GM19397 (cell line): ENCODE measurements around the gene LY9.
"Not testable (repeated sequence)": the region's sequence is repeated elsewhere in the genome, so short reads cannot be mapped to it uniquely, and the experiment has no call there.

Experiments used
- ATAC-seq: cut with Tn5 transposase; IDR thresholded peaks from one replicate; pipeline ENCODE4 v1.9.1; 2021; ENCODE audit warnings: mild to moderate bottlenecking, moderate library complexity; ENCODE audit not compliant: unreplicated experiment

LY9 gene

DNA sequence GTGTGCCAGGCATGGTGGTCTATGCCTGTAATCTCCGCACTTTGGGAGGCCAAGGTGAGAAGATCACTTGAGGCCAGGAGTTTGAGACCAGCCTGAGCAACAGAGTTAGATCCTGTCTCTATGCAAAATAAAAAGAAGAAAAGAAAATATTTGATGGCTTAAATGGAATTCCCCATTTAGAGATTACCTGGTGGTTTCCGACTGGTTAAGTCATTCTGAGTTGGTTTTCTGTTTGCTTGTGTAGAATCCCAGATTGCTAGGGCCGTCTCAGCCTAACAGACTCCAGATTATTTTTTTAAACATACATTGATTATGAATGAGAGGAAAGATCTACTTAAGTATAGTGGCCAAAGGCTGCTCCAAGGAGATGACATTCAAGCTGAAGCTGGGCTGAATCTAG, 22.9 kb upstream of the LY9 start:
- no peak for ATAC-seq

DNA sequence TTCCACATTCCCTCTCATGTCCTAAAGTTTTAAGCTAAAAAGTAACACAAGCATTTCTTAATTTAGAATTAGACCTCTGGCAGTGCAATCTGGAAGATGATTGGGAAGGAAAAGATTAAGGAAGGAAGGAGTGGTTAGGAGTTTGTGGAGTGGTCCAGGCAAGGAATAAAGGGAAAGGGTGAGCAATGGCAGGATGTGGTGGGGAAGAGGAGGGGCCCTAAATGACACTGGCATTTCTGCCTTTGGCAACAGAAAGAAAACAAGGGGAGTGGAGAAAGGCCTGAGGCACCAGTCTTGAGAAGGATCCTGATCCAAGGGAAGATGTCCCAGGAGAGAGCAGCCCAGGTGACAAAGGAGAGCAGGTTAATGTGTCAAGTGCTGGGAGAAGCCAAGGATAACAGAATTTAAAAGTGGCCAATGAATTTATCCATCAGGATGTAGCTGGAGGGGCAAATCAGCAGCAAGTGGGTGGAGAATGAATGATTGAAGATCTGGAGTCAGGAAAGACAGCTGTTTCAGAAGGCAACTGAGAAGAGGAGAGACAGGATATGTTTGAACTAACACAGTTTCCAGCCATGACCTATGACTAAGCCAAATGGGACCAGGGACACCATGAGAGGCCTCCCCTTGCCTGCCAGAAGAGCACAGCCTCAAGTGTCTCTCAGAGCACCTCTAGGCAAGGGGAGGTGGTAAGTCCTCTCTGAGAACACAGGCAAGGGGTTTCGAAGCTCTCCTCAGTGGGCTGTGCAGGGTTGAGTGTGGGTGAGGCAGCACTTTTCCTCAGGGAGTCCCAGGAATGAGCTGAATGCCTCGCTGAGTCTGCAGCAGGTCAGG, 20.9 kb upstream of the LY9 start:
- no peak for ATAC-seq

DNA sequence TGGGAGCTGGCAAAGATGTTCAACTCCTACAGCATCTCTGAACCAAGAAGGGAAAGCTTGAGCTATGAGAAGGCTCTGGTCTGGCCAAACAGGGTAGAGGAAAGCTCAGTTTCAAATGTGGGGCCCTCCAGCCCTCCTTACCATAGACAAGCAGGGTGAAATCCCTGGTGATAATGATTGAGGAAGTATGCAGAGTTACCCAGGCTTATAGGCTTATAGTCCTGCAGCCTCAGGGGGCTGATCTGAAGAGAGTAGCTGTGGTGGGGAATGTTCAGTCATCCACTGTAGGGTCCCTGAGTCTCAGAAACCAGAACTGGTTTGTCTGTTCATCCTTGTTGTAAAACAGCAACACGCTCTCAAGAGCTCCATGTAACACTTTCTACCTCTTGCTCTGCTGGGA, 19.8 kb upstream of the LY9 start:
- no peak for ATAC-seq

DNA sequence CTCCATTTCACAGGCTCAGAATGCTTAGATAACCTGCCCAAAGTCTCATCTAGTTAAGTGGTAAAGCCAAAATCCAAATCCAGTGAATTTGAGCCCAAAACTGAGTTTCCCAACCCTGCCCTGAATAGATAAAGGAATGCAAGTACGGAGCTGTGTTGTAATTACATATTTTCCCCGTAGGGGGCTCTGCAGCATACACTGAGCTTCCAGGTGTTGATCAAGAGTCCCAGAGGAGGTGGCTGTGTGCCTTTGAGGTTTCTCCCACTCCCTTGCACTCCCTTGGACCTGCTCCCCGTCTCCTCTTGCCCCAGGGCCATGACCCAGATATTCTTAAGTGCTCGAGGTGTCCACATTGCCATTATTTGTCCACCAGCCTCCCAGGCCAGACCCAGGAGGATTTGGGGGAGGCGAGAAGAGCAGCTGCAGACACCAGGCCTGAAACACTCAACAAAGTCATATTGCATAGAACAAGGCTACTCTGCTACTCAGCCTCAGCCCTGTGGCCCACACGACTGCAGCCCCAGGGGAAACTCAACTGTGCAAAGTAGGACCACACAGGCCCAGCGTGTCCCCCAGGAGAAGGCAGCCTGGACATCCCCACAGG, 18.4 kb upstream of the LY9 start:
- ATAC-seq: no peak

DNA sequence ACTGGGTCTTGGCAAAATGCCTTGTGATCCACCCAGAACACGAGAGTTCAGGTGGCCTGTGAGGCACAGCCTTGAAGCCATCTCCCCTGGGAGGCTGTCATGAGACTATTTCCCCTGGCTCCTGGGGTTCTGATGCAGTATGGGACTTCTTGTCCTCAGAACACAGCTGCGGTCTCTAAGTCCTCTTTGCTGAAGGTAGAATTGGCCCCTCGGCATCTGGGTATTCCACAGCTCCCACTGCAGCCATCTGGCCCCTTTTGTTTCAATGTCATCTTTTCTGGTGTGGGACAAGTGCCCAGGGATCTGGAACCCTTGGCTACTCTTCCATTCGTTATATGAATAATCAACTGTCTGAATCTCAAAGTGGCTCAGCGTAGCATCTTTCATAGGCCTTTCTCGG, 17.0 kb upstream of the LY9 start:
- ATAC-seq: no peak

DNA sequence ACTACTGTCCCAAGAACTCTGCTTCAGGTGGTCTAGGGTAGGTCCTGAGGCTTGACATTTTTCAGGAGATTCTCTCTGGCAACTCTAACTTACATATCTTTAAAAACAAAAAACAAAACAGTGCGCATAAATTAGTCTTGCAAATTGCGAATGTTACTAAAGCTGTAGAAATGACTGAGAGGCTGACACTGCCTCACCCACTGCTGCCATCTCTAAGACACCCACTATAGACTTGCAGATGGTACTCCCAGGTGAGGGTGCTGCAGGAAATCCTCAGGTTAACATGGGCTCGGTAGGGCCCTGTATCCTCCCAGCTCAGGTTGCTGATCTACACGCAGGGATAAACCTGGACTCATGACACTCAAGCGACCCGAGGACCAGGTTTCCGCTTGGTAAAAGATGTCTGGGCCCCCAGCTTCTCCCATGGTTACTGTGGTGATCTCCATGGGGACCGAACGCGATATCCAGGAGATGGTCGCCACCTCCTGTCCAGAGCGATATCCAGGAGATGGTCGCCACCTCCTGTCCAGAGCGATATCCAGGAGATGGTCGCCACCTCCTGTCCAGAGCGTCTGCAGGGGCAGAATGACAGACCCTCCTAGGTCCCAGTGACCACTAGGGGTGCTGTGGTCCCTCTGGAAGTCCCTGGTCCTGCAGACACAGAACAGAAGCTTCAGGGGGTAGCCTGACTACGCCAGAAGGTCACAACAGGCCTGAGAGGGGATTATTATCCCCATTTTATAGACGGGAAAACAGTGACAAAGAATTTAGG, 16.2 kb upstream of the LY9 start:
- no peak for ATAC-seq

DNA sequence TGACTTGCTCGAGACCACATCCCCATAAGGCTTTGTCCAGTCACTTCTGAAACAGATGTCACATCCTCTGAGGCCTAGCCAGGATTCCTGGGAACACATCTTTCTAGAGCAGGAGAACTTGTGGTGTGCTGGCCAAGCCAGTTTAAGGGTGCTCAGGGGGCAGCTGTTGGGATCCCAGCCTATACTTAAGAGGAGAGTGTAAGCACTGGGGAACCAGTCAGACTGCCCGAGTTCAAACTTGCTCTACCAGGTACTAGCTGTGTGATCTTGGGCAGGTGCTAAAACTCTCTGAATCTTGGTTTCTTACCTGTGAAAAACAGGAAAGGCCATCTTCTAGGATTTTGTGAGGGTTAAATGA, 15.6 kb upstream of the LY9 start:
- ATAC-seq: no peak

DNA sequence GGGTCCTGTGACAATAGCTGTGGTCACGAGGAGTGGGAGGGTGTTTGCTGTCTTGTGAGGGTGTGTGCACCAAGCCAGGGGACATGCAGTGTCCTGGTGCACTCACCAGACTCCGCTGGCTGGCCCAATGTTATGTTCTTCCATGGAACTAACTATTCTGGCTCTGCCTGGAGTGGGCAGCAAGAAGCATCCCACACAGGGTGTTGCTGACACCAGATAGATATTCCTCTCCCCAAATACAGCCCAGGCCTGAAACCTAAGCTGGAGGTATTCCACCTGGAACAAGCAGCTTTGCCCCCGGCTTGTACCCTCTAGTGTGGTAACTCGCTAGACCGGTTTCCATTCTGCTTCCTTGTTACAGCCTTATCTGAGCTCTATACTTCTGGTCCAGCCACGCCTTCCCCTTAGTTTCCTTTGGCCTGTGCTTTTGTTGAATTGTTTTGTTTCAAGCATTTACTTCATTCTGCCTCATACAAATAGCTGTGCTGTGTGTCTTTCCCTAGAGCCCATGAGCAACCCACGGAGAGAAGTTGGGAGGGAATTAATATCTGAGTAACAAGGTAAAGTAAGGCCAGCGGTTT, 14.7 kb upstream of the LY9 start:
- ATAC-seq: no peak

DNA sequence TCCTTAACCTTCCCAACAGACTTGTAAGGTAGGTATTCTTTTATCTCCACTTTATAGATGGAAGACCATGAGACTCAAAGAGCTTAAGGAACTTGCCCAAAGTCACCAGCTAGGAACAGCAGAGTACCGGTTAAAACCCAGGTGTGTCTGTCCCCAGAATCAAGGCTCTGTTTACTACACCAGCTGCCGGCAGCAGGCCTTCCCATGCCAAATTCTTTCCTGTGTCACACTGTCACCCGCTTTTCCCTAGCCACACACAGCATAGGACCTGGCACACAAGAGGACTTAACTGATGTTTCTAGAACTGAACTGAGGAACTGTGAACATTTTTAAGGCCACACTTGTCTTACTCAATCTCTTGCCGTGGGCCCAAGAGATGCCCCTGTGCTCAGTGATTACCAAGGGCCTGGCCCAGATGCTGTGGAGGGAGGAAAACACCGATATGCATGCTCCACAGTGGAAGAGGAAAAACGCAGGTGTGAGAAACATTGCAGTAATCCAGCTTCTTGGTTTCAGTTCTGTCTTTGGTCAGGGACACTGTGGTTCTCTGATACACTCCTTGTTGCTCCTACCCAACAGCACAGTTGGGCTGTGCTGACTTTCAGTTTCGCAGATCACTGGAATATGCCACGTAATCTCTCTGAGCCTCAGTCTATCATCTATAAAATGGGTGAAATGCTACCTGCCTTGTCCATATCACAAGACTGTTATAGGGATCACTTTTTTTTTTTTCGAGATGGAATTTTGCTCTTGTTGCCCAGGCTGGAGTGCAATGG, 13.9 kb upstream of the LY9 start:
- ATAC-seq: peak; percentile 80

DNA sequence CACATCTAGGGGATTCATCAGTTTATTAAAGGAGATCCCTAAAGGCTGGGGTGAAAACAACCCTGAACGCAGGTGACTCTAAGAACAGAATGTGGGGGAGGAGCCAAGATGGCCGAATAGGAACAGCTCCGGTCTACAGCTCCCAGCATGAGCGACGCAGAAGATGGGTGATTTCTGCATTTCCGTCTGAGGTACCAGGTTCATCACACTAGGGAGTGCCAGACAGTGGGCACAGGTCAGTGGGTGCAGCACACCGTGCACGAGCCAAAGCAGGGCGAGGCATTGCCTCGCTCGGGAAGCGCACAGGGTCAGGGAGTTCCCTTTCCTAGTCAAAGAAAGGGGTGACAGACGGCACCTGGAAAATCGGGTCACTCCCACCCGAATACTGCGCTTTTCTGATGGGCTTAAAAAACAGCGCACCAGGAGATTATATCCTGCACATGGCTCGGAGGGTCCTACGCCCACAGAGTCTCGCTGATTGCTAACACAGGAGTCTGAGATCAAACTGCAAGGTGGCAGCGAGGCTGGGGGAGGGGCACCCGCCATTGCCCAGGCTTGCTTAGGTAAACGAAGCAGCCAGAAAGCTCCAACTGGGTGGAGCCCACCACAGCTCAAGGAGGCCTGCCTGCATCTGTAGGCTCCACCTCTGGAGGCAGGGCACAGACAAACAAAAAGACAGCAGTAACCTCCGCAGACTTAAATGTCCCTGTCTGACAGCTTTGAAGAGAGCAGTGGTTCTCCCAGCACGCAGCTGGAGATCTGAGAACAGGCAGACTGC, 12.8 kb upstream of the LY9 start:
- ATAC-seq: not testable (repeated sequence)

DNA sequence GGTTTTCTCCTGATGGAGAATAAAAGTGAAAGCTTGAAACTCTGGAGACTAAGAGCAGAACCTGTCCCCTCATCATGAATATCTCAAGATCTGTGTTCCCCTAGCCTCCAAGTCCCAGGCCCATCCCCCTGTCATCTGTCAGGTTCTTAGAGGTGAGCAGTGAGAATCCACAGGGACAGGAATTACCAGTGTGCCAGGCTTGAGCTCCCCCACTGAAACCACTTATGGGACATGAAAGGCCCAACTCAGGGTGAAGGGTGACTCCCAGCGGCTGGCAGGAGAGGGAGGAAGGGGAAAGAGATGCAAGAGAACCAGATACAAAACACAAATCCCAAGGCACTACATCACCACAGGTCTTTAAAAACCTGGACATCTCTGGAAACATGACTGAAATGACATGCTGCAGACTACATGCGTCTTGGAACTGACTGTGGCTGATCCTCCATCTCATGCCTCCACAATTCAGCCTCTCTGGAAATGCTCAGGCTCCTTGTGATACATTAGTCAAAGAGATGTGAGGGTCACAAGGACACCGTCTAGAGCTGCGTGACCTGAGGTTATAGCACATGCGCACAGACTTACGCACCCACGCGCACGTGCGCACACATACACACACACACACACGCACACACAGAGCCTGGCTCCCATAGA, 6.8 kb upstream of the LY9 start:
- ATAC-seq: peak; percentile 15

DNA sequence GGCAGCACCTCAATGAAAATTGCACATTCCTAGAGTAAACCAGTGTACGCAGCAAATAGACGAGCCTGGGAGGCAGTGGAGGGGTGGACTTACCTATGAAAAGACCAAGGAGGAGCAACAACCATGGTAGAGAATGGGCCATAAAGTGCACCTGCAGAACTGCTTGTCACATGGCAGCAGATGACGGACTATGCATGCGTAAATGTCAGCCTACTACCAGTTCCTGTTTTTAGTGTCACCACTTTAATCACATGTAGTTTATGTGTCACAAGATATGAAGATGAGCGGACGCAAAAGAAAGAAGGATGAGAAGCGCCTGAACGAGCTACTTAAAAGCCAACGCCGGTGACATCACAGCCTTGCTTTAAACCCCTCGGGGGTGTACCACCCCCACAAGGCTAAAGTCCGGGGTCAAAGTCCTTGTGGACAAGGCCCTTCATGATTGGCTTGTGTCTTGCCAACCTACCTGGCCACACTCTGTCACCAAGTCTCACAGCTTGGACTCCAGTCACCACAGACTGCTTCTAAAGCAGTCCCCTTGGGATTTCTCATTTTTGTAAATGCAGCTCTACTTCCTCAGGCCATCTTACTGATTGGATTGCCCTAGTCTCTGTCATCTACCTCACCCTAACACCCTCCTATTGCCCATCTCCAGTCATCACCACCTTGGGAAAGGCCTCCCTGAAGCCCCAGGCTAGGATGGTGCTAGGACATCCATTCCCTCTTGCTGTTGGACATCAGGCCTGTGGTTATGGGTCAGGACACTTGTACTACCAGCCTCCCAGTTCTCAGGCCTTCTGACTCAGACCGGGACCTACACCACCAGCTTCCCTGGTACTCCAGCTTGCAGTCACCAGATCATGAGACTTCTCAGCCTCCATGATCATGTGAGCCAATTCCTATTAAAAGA, 6.0 kb upstream of the LY9 start:
- ATAC-seq: peak; percentile 79

DNA sequence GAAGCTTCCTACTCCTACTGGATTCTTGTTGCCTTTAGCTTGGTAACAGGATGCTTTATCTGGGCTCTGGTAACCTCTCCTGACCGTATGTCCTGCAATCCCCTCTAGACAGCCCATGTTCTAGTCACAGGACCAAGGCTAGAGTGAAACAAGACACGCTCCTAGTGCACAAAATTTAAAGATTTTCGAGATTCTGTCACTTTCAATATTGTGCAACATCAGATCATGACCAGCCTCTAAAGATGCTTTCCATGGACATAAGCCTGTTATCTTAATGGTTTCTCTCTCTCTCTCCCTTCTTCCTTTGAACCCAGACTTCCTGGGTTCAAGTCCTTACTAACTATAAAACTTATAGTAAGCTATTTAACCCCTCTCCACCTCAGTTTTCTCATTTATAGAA, 1.6 kb upstream of the LY9 start:
- ATAC-seq: no peak

DNA sequence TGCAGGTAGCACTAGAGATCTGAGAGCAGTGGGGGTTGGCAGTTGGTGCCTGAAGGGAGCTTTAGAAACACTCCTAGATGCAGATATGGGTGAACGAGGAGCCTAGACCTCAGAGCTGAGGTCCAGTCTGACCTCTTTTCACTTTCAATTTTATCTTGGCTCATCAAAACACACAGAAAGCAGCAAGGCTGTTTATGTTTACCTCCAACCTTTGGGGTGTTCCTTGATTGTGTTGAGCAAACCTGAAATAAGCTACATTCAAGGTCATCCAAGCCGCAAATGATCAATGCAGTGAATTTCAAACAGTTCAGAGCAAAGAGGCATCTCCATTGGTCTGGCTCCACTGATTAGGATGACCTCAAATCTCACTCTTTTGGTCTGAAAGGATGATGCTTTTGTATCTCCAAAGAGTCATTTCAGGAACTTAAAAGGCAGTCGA, 1.3 kb downstream of the LY9 start:
- ATAC-seq: no peak

DNA sequence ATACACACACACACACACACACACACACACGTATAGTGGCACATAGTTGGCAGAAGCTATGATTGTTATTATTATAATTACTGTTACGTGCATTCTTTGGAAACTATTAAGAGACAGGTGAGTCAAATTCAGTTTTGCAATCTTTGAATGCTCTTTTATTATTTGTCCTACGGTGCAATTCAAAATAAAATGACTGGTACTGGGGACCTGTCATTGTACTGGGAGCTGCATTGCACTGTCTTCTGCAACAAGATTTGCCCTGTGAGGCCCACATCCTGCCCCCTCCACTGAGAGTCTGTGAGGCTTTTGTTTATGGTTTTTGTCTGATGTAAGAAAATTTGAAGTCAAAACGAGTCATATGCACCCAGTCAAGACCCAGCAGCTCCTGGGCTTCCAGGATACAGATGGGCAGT, 1.9 kb downstream of the LY9 start:
- ATAC-seq: no peak

DNA sequence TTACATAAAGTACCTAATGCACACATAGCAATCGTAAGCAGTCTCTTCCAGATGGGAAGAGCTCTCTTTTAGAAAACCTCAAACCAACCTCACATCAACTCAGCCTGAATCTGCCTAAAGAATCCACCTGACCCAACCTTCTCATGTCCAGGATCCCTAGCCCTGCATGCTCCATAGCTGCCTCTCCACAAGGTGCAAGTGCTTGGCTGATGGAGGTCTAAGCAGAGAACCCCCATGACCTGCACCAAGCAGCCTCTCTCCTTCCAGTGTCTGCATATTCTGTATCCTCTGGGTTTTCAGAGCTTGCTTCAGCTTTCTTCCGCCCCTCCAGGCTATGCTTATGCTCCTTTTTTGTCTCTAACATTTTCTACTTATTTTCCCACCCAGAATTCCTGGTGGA, 2.5 kb downstream of the LY9 start:
- no peak for ATAC-seq

DNA sequence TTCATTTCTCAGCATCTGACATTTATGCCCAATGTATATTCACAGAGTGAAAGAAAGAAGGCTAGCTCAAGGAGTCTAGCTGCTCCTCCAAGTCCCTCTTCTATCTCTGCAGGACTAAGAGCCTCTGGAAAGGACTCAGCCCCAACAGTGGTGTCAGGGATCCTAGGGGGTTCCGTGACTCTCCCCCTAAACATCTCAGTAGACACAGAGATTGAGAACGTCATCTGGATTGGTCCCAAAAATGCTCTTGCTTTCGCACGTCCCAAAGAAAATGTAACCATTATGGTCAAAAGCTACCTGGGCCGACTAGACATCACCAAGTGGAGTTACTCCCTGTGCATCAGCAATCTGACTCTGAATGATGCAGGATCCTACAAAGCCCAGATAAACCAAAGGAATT, 3.7 kb downstream of the LY9 start:
- ATAC-seq: no peak

DNA sequence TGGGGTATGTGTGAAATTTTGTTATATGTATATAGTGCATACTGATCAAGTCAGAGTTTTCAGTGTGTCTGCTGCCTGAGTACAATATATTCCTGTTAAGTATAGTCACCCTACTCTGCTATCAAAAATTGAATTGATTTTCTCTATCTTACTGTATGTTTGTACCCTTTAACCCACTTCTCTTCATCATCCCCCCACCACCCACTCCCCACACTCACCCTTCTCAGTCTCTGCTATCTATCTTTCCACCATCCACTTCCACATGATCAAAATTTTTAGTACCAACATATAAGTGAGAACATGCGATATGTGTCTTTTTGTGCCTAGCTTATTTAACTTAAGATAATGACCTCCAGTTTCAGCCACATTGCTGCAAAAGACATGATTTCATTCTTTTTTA, 4.2 kb downstream of the LY9 start:
- no peak for ATAC-seq
